Liver (tissue), 9 donors: ENCODE results near the gene MAP3K10. TPM values are rescaled to one million over a fixed set of nuclear protein-coding genes. Genes with fewer than 3 reads are reported as not detected.

ENCODE experiments used
- DNase-seq: peaks from one replicate; pipeline ENCODE4 v3.0.0-alpha.2; 2017; ENCODE audit warnings: low spot score
- H3K27ac ChIP-seq, 2 donors: one replicate each; pipeline ENCODE4 v1.7.0; 2013; ENCODE audit warnings: inconsistent platforms in 2 of 2, low read length in 2 of 2, control low read depth in 1 of 2, low read depth in 1 of 2, mild to moderate bottlenecking in 1 of 2
- H3K27me3 ChIP-seq, 4 donors: one replicate each; pipeline versions ENCODE4 v1.6.1 to v1.7.0; 2013; ENCODE audit warnings: low read length in 3 of 4, inconsistent platforms in 1 of 4, mild to moderate bottlenecking in 1 of 4, moderate library complexity in 1 of 4; ENCODE audit not compliant: control insufficient read depth in 4 of 4, insufficient read depth in 4 of 4
- H3K36me3 ChIP-seq, 4 donors: one replicate each; pipeline versions ENCODE4 v1.6.1 to v1.7.0; 2013; ENCODE audit warnings: low read length in 3 of 4, mild to moderate bottlenecking in 3 of 4, low read depth in 1 of 4, moderate library complexity in 1 of 4; ENCODE audit not compliant: control insufficient read depth in 4 of 4, insufficient read depth in 3 of 4
- H3K4me1 ChIP-seq, 4 donors: one replicate each; pipeline versions ENCODE4 v1.6.1 to v1.7.0; 2013; ENCODE audit warnings: low read length in 3 of 4, mild to moderate bottlenecking in 3 of 4, moderate library complexity in 1 of 4; ENCODE audit not compliant: control insufficient read depth in 4 of 4, insufficient read depth in 4 of 4
- H3K4me3 ChIP-seq, 3 donors: one replicate each; pipeline versions ENCODE4 v1.6.1 to v1.7.0; 2013; ENCODE audit warnings: low read length in 3 of 3, control low read depth in 1 of 3, low read depth in 1 of 3, mild to moderate bottlenecking in 1 of 3
- H3K9ac ChIP-seq, 2 donors: one replicate each; pipeline ENCODE4 v1.7.0; 2013; ENCODE audit warnings: low read length in 2 of 2, mild to moderate bottlenecking in 2 of 2, moderate library complexity in 2 of 2, control low read depth in 1 of 2, low read depth in 1 of 2
- H3K9me3 ChIP-seq, 4 donors: one replicate each; pipeline versions ENCODE4 v1.6.1 to v1.7.0; 2013; ENCODE audit warnings: low read length in 3 of 4; ENCODE audit not compliant: control insufficient read depth in 4 of 4
- EGR1 ChIP-seq, 2 donors: IDR thresholded peaks; 2 replicates each; pipeline ENCODE4 v1.6.1; 2016 to 2018; ENCODE audit warnings: antibody characterized with exemption in 2 of 2, low read depth in 2 of 2
- FOXA1 ChIP-seq: IDR thresholded peaks from 2 replicates; pipeline ENCODE4 v1.6.1; 2016; ENCODE audit warnings: antibody characterized with exemption
- FOXA2 ChIP-seq: IDR thresholded peaks from 2 replicates; pipeline ENCODE4 v1.6.1; 2016; ENCODE audit warnings: antibody characterized with exemption
- GABPA ChIP-seq, 2 donors: IDR thresholded peaks in 1 of 2; conservative IDR thresholded peaks in 1 of 2; 2 replicates each; pipeline ENCODE4 v1.6.1; 2016; ENCODE audit warnings: antibody characterized with exemption in 2 of 2, mild to moderate bottlenecking in 1 of 2, moderate library complexity in 1 of 2
- HNF4A ChIP-seq, 2 donors: conservative IDR thresholded peaks; 2 replicates each; pipeline ENCODE4 v1.6.1; 2016; ENCODE audit warnings: antibody characterized with exemption in 2 of 2, mild to moderate bottlenecking in 2 of 2
- HNF4G ChIP-seq: IDR thresholded peaks from 2 replicates; pipeline ENCODE4 v1.6.1; 2016; ENCODE audit warnings: antibody characterized with exemption
- JUND ChIP-seq, 2 donors: IDR thresholded peaks; 2 replicates each; pipeline ENCODE4 v1.6.1; 2016; ENCODE audit warnings: antibody characterized with exemption in 2 of 2
- RAD21 ChIP-seq, 2 donors: IDR thresholded peaks; 2 replicates each; pipeline ENCODE4 v1.6.1; 2016; ENCODE audit warnings: antibody characterized with exemption in 2 of 2, mild to moderate bottlenecking in 2 of 2
- RXRA ChIP-seq, 2 donors: IDR thresholded peaks; 2 replicates each; pipeline ENCODE4 v1.6.1; 2017 to 2018; ENCODE audit warnings: antibody characterized with exemption in 2 of 2, mild to moderate bottlenecking in 1 of 2
- TAF1 ChIP-seq: conservative IDR thresholded peaks from 2 replicates; pipeline ENCODE4 v1.6.1; 2016; ENCODE audit warnings: antibody characterized with exemption, mild to moderate bottlenecking
- YY1 ChIP-seq: IDR thresholded peaks from 2 replicates; pipeline ENCODE4 v1.6.1; 2016; ENCODE audit warnings: antibody characterized with exemption, mild to moderate bottlenecking
- WGBS: extraction: QIAGEN DNeasy Blood & Tissue Kit; methylation state at CpG from one replicate; pipeline ENCODE4 v1.1.7; 2013; 5-methylcytosine and 5-hydroxymethylcytosine counted together
- polyA plus RNA-seq, 2 donors: library from polyadenylated mRNA; stranded (reverse) in 1 of 2; unstranded in 1 of 2; fragments of 200-250 nt in 1 of 2; fragments of >200 nt in 1 of 2; fragmentation: Nextera tagmentation in 1 of 2; extraction: Ambion mirVana in 1 of 2; gene quantifications; one replicate each; pipeline versions ENCODE4 v1.2.1 to v1.2.3, GENCODE V29; 2013 to 2015
- total RNA-seq, 2 donors: library from RNA; depleted of rRNA; stranded (reverse); fragments of >200 nt; gene quantifications; one replicate each; pipeline ENCODE4 v1.2.3, GENCODE V29; 2014
- TF ChIP-seq, protein P1 (sequence below): IDR thresholded peaks from 2 replicates; pipeline ENCODE4 v1.6.1; 2016; ENCODE audit warnings: antibody characterized with exemption
- TF ChIP-seq, protein P2 (sequence below): fragments of 150-350 bp; IDR thresholded peaks from 2 replicates; pipeline ENCODE4 v1.5.1; 2017; ENCODE audit warnings: improper control_type of control experiment, low read depth, low read length; ENCODE audit not compliant: missing input control
- donor health status: healthy.
- donor health status: healthy.
- donor health status: healthy.
- donor health status: healthy.
- donor health status: healthy.

The MAP3K10 gene
- total and polyA plus RNA-seq, 4 donors, result 0.65 to 3.9 (median 2.1) TPM

DNA sequence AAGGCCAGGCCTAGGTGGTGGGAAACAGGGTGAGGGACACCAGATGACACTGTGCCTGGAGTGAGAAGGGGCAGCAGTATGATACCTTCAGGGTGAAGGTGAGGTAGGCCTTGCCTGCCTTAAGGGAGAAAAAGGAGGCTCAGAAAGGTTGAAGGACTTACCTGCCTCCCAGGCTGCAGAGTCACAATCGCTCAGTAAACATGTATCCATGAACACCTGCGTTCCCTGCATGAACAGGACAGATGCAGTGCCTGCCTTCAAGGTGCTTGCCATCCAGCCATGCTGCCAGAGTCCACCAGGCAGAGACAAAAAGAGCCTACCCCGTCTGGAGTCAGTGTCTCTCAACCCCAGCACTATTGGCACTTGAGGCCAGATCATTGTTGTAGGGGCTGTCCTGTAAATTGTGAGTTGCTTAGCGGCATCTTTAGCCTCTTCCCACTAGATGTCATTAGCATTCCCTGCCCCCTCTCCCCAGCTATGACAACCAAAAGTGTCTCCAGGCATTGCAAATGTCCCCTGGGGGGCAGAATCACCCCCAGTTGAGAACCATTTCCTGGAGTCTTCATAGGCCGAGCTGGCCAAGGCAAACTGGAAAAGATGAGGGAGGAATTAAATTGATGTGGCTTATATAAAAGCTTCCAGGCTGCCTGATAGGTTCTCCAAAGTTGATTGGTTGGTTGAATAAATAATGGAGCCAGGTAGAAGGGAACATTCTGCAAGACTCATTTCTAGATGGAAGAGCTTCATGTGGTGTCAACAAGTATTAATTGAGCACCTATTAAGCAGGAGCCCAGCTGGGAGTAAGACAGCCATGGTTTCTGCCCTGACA is 1.7 kb downstream of the MAP3K10 start:
- H3K4me3 ChIP-seq, result no peak overlapping the region
- H3K9ac ChIP-seq, result no peak overlapping the region
- 92% methylated on average over 5 of the region's 5 CpGs for WGBS

DNA sequence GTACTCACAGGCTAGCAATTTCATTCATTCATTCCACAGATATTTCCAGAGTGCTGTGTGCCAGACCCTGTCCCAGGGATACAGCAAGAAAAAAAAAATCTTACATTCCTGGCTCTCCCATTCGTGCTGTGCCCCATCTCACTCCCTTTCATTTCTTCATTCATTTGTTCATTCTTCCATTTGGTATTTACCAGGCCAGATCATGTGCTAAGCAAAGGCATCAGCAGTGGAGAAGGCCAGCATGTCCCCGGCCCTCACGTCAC is 2.3 kb downstream of the MAP3K10 start:
- Histone ChIP-seq H3K9ac (no peak overlapping the region), H3K9me3 (no peaks in the 10 kb centered on the region), H3K27me3 (no peaks in the 10 kb centered on the region), H3K4me1 (peaks cover 0 to 15% (median 5%) of the 10 kb centered on the region in 4 donors), H3K36me3 (no peaks in the 10 kb centered on the region), H3K4me3 (no peak overlapping the region), H3K27ac (no peak overlapping the region)
- TF ChIP-seq FOXA2 (no peak), HNF4G (no peak), TAF1 (no peak)
- 91% methylated on average over 3 of the region's 3 CpGs for WGBS
- no peak for DNase-seq

More for the DNA sequence above, 1.7 kb downstream of the MAP3K10 start:
- Histone ChIP-seq H3K9me3 (no peaks in the 10 kb centered on the region), H3K36me3 (no peaks in the 10 kb centered on the region), H3K27me3 (no peaks in the 10 kb centered on the region), H3K4me1 (peaks cover 0 to 15% (median 5%) of the 10 kb centered on the region in 4 donors), H3K27ac (no peak overlapping the region)
- TF ChIP-seq, protein P1, sequence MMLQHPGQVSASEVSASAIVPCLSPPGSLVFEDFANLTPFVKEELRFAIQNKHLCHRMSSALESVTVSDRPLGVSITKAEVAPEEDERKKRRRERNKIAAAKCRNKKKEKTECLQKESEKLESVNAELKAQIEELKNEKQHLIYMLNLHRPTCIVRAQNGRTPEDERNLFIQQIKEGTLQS, result no peak
- no peak for TF ChIP-seq FOXA2
- TF ChIP-seq, protein P2, sequence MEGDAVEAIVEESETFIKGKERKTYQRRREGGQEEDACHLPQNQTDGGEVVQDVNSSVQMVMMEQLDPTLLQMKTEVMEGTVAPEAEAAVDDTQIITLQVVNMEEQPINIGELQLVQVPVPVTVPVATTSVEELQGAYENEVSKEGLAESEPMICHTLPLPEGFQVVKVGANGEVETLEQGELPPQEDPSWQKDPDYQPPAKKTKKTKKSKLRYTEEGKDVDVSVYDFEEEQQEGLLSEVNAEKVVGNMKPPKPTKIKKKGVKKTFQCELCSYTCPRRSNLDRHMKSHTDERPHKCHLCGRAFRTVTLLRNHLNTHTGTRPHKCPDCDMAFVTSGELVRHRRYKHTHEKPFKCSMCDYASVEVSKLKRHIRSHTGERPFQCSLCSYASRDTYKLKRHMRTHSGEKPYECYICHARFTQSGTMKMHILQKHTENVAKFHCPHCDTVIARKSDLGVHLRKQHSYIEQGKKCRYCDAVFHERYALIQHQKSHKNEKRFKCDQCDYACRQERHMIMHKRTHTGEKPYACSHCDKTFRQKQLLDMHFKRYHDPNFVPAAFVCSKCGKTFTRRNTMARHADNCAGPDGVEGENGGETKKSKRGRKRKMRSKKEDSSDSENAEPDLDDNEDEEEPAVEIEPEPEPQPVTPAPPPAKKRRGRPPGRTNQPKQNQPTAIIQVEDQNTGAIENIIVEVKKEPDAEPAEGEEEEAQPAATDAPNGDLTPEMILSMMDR, result no peak
- no peak for DNase-seq

DNA sequence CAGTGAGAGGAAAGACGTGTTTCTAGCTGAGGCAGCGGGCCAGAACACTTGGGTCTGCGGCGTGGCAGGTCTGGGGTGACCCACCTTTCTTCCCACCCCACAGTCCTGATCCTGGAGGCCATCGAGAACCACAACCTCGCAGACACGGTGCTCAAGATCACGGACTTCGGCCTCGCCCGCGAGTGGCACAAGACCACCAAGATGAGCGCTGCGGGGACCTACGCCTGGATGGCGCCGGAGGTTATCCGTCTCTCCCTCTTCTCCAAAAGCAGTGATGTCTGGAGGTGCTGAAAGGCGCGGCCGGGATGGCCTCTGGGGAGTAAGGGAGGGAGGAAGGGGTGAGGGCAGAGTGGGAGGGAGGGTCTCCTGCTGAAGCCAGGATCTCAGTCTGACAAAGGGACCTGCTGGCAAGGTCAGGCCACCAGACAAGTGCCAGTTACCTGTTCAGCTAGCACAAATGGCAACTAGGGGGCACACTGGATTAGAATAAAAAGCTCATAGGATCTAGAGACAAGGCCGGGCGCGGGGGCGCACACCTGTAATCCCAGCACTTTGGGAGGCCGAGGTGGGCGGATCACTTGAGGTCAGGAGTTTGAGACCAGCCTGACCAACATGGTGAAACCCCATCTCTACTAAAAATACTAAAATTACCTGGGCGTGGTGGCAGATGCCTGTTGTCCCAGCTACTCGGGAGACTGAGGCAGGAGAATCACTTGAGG is 7.2 kb downstream of the MAP3K10 start:
- H3K4me1 ChIP-seq, result no peaks in the 10 kb centered on the region
- TF ChIP-seq JUND (IDR thresholded peaks at IDR 0.05), result no peak
- no peak for TF ChIP-seq GABPA (IDR thresholded peaks at IDR 0.05 in 1 of 2, conservative IDR thresholded peaks at IDR 0.05 in 1 of 2)
- TF ChIP-seq, protein P1, result no peak
- TF ChIP-seq RXRA (IDR thresholded peaks at IDR 0.05), result no peak
- no peak for TF ChIP-seq YY1
- no peak for TF ChIP-seq RAD21 (IDR thresholded peaks at IDR 0.05)
- no peak for TF ChIP-seq FOXA1
- TF ChIP-seq EGR1 (IDR thresholded peaks at IDR 0.05; ENCODE audit: low read depth in 2 of 2), result no peak
- TF ChIP-seq HNF4A (conservative IDR thresholded peaks at IDR 0.05), result no peak
- no peak for TF ChIP-seq HNF4G
- no peak for DNase-seq

More for the DNA sequence above, 7.2 kb downstream of the MAP3K10 start:
- H3K36me3 ChIP-seq, result peaks cover 0 to 2% (median 0%) of the 10 kb centered on the region in 4 donors
- H3K9ac ChIP-seq, result no peak overlapping the region
- H3K27ac ChIP-seq, result no peak overlapping the region
- 96% methylated on average over 29 of the region's 29 CpGs for WGBS
- H3K27me3 ChIP-seq, result no peaks in the 10 kb centered on the region
- no peaks in the 10 kb centered on the region for H3K9me3 ChIP-seq
- H3K4me3 ChIP-seq, result no peak overlapping the region
